ENCODE results near the gene PHF21B.

DNA sequence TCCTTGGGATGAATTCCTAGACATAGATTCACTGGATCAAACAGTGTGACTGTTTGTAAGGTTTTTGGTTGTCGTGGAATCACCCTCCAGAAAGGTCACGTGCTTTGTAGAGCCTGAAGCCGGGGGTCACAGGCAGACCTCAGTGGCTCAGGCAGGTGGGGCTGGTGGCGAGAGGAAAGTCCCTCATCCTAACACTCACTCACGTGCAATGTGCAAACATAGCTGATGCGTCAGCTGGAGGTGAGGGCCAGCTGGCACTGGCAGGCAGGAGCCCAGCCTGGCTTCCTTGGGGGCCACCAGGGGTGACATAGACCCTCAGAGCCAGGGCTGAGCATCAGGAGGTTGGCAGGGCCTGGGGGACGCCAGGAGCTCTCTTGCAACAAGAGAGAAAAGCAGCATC, 167.4 kb downstream of the PHF21B start:
- TF ChIP-seq, protein P1, sequence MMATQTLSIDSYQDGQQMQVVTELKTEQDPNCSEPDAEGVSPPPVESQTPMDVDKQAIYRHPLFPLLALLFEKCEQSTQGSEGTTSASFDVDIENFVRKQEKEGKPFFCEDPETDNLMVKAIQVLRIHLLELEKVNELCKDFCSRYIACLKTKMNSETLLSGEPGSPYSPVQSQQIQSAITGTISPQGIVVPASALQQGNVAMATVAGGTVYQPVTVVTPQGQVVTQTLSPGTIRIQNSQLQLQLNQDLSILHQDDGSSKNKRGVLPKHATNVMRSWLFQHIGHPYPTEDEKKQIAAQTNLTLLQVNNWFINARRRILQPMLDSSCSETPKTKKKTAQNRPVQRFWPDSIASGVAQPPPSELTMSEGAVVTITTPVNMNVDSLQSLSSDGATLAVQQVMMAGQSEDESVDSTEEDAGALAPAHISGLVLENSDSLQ (IDR thresholded peaks at IDR 0.05), result no peak
- TF ChIP-seq ZNF384 (IDR thresholded peaks at IDR 0.05) (no peak), ELF4 (IDR thresholded peaks at IDR 0.05) (no peak), BHLHE40 (IDR thresholded peaks at IDR 0.05; ENCODE audit: borderline replicate concordance) (no peak), SP1 (IDR thresholded peaks at IDR 0.05) (no peak), NFRKB (IDR thresholded peaks at IDR 0.05) (no peak)

All from HEK293T (cell line).